B cell (primary cell): Measurements from ENCODE around the gene NCAPG. TPM values are rescaled to one million over a fixed set of nuclear protein-coding genes. Genes with fewer than 3 reads are reported as not detected.

Experiments
- ATAC-seq: fragments of 200-7000 bp; cut with Tn5 transposase; one replicate; pipeline ENCODE4 v1.10.0; 2021; ENCODE audit warnings: low read depth, mild to moderate bottlenecking, moderate number of reproducible peaks, moderate library complexity
- CTCF ChIA-PET: fragments of 350-600 bp; sonication (Branson Sonifier 250); formaldehyde crosslinking; loops from one replicate; lab custom pipeline; 2021; ENCODE audit warnings: antibody characterized with exemption, inconsistent platforms; lab: Charles Lee
- POLR2A ChIA-PET: fragments of 350-600 bp; sonication (Branson Sonifier 250); formaldehyde crosslinking; loops from one replicate; lab custom pipeline; 2021; ENCODE audit warnings: antibody characterized with exemption; lab: Charles Lee
- DNase-seq: peaks from one replicate; pipeline ENCODE4 v3.0.0; 2013
- H2AFZ ChIP-seq: 2 replicates; pipeline ENCODE4 v1.6.1; 2012; ENCODE audit warnings: mild to moderate bottlenecking, low read depth, low read length; ENCODE audit not compliant: insufficient read depth, poor library complexity, severe bottlenecking
- H3K27ac ChIP-seq, 2 donors: 1 replicate in 1 of 2; 2 replicates in 1 of 2; pipeline ENCODE4 v1.5.1; 2012 to 2013; ENCODE audit warnings: low read length in 2 of 2, mild to moderate bottlenecking in 2 of 2, moderate library complexity in 1 of 2
- H3K27me3 ChIP-seq, 4 experiments: fragments of 200-600 bp in 1 of 4; sonication (generic) in 1 of 4; replicated peaks in 1 of 4; 1 replicate in 2 of 4; 2 replicates in 2 of 4; pipeline versions ENCODE4 v1.6.1 to v1.7.0; 2013 to 2016; ENCODE audit warnings: low read length in 3 of 4, mild to moderate bottlenecking in 2 of 4, mixed read lengths in 1 of 4, moderate library complexity in 1 of 4; ENCODE audit not compliant: insufficient read depth in 4 of 4, control insufficient read depth in 3 of 4; ENCODE audit errors: control extremely low read depth in 1 of 4
- H3K36me3 ChIP-seq, 2 experiments: replicated peaks in 1 of 2; 1 replicate in 1 of 2; 2 replicates in 1 of 2; pipeline versions ENCODE4 v1.6.1 to v1.7.1; 2013; ENCODE audit warnings: low read length in 1 of 2; ENCODE audit not compliant: insufficient read depth in 2 of 2, control insufficient read depth in 1 of 2; ENCODE audit errors: control extremely low read depth in 1 of 2, extremely low read depth in 1 of 2
- H3K4me1 ChIP-seq, 2 donors: fragments of 200-600 bp in 1 of 2; sonication (generic) in 1 of 2; 1 replicate in 1 of 2; 2 replicates in 1 of 2; pipeline versions ENCODE4 v1.5.1 to v1.6.1; 2013 to 2017; ENCODE audit warnings: low read length in 2 of 2; ENCODE audit not compliant: control insufficient read depth in 2 of 2, insufficient read depth in 2 of 2
- H3K4me2 ChIP-seq: replicated peaks from 2 replicates; pipeline ENCODE3; 2012; ENCODE audit warnings: mild to moderate bottlenecking, low read depth, low read length; ENCODE audit not compliant: poor library complexity, severe bottlenecking
- H3K4me3 ChIP-seq, 5 experiments: fragments of 200-600 bp in 1 of 5; sonication (generic) in 1 of 5; 1 replicate in 3 of 5; 2 replicates in 2 of 5; pipeline versions ENCODE4 v1.5.1 to v1.7.0; 2011 to 2016; ENCODE audit warnings: low read length in 4 of 5, mild to moderate bottlenecking in 4 of 5, low read depth in 2 of 5, control low read depth in 1 of 5, moderate library complexity in 1 of 5; ENCODE audit not compliant: insufficient read depth in 1 of 5; ENCODE audit errors: control extremely low read depth in 1 of 5, extremely low read depth in 1 of 5
- H3K79me2 ChIP-seq: fragments of 200-600 bp; sonication (generic); one replicate; pipeline ENCODE4 v1.6.0; 2016; ENCODE audit warnings: low read length; ENCODE audit not compliant: control insufficient read depth, insufficient read depth
- H3K9ac ChIP-seq: fragments of 200-600 bp; sonication (generic); 2 replicates; pipeline ENCODE4 v1.6.1; 2017; ENCODE audit warnings: mild to moderate bottlenecking, low read length, moderate library complexity
- H3K9me3 ChIP-seq, 3 donors: one replicate each; pipeline versions ENCODE4 v1.6.1 to v1.7.1; 2013; ENCODE audit warnings: low read length in 2 of 3; ENCODE audit not compliant: control insufficient read depth in 2 of 3, insufficient read depth in 1 of 3; ENCODE audit errors: control extremely low read depth in 1 of 3
- H4K20me1 ChIP-seq: 2 replicates; pipeline ENCODE4 v1.6.0; 2012; ENCODE audit warnings: mild to moderate bottlenecking, low read length; ENCODE audit not compliant: insufficient read depth, control insufficient read depth, poor library complexity, severe bottlenecking
- H3K27ac Mint-ChIP-seq: one replicate; pipeline ENCODE4 v1.8.0; 2021; ENCODE audit warnings: mixed read lengths
- H3K27me3 Mint-ChIP-seq: one replicate; pipeline ENCODE4 v1.8.0; 2021; ENCODE audit warnings: mixed read lengths
- H3K4me1 Mint-ChIP-seq: one replicate; pipeline ENCODE4 v1.8.0; 2021; ENCODE audit warnings: mixed read lengths
- H3K4me3 Mint-ChIP-seq: one replicate; pipeline ENCODE4 v1.8.0; 2021; ENCODE audit warnings: mixed read lengths
- H3K9me3 Mint-ChIP-seq: one replicate; pipeline ENCODE4 v1.8.0; 2022; ENCODE audit warnings: mixed read lengths; ENCODE audit not compliant: insufficient read depth
- EZH2 ChIP-seq: IDR thresholded peaks from 2 replicates; pipeline ENCODE4 v1.6.1; 2012; ENCODE audit warnings: borderline replicate concordance, low read depth, mild to moderate bottlenecking, moderate library complexity, low read length; ENCODE audit not compliant: insufficient read depth, poor library complexity, severe bottlenecking
- WGBS: methylation state at CpG from one replicate; pipeline ENCODE4 v1.1.5; 2013; ENCODE audit warnings: missing lambda C conversion rate; ENCODE audit not compliant: insufficient coverage; 5-methylcytosine and 5-hydroxymethylcytosine counted together
- intact Hi-C: fragments of 100-400 bp; cut with micrococcal nuclease; formaldehyde crosslinking; loops from one replicate; pipeline ENCODE4 v1.10.0; 2022
- polyA plus RNA-seq: library from polyadenylated mRNA; depleted of rRNA; stranded (reverse); fragments of >200 nt; gene quantifications from 2 replicates; pipeline ENCODE4 v1.2.3, GENCODE V29; 2012
- total RNA-seq, 2 donors: library from RNA; stranded (reverse); fragments of 120-200 nt in 1 of 2; gene quantifications; 1 replicate in 1 of 2; 2 replicates in 1 of 2; pipeline versions ENCODE4 v1.2.3 to v1.2.4, GENCODE V29; 2013 to 2022
- TF ChIP-seq, protein P1 (sequence below): fragments of 200-600 bp; IDR thresholded peaks from one replicate; pipeline ENCODE4 v1.8.0; 2022; ENCODE audit warnings: antibody characterized with exemption, mild to moderate bottlenecking

The NCAPG gene
- total and polyA plus RNA-seq, 2 donors (not counting 1 experiment from before 2014, with no cell fraction given), result 0.13 to 0.84 TPM

DNA sequence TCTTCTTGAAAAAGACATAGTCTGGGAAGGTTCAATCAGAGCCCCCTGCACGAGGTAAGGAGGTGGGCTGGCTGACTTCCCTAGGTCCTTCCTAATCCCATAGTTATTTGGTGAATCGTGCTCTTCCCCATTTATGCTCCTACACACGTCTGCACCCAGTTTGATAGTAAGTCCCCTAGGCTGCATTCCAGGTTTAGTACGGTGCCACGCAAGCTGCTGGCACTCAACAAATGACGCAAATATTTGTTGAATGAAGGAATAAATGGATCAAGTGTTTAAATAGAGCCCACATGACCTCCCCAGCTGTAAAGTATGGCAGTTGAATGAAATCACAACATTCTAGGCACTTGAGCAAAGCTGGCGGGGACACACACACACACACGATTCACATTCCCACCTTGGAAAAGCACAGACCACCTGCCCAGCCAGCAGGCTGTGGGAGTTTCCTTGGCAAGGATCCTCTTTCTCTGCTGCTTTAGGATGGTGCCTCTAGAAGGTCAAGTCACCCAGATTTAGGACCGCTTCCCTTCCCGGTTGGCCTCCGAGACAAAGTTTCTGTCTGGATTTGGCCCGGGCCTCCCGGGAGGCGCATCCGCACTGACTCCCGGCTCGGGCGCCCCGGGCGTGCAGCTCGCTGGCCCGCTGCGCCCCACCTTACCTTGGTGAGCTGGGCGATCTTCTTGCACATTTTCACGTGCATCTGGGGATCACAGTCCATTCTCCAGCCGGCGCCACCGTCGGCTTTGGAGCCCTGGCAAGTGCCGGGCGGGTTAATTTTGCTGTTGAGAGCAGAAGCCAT lies 30.1 kb upstream of the NCAPG start:
- no peak for ATAC-seq
- POLR2A ChIA-PET, result no interaction called here
- 11% methylated on average over 26 of the region's 31 CpGs for WGBS
- intact Hi-C loops, result no loop called here
- H3K79me2 ChIP-seq, result no peaks in the 10 kb centered on the region
- H4K20me1 ChIP-seq, result no peaks in the 10 kb centered on the region
- DNase-seq, result no peak
- H3K36me3 ChIP-seq, result no peaks in the 10 kb centered on the region
- H3K9me3 ChIP-seq, result peaks cover 0 to 5% (median 0%) of the 10 kb centered on the region in 3 donors
- Mint-ChIP-seq H3K4me3 (peak overlapping the region; percentile 16), H3K9me3 (no peaks in the 10 kb centered on the region), H3K4me1 (peaks cover 12% of the 10 kb centered on the region), H3K27ac (no peak overlapping the region), H3K27me3 (peaks cover 23% of the 10 kb centered on the region)
- H3K4me3 ChIP-seq, result no peak overlapping the region
- H3K27ac ChIP-seq, result no peak overlapping the region
- no peak overlapping the region for H2AFZ ChIP-seq
- no peak for TF ChIP-seq EZH2
- TF ChIP-seq, protein P1, sequence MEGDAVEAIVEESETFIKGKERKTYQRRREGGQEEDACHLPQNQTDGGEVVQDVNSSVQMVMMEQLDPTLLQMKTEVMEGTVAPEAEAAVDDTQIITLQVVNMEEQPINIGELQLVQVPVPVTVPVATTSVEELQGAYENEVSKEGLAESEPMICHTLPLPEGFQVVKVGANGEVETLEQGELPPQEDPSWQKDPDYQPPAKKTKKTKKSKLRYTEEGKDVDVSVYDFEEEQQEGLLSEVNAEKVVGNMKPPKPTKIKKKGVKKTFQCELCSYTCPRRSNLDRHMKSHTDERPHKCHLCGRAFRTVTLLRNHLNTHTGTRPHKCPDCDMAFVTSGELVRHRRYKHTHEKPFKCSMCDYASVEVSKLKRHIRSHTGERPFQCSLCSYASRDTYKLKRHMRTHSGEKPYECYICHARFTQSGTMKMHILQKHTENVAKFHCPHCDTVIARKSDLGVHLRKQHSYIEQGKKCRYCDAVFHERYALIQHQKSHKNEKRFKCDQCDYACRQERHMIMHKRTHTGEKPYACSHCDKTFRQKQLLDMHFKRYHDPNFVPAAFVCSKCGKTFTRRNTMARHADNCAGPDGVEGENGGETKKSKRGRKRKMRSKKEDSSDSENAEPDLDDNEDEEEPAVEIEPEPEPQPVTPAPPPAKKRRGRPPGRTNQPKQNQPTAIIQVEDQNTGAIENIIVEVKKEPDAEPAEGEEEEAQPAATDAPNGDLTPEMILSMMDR, result no peak
- no peak overlapping the region for H3K9ac ChIP-seq
- peak overlapping the region; percentile 46 for H3K4me2 ChIP-seq
- CTCF ChIA-PET, result no interaction called here
- H3K27me3 ChIP-seq, result peaks cover 0 to 25% (median 18%) of the 10 kb centered on the region in 4 experiments
- peaks cover 12 to 18% of the 10 kb centered on the region in 2 donors for H3K4me1 ChIP-seq
